ENCODE data around the gene HSD17B3. TPM values are rescaled to one million over a fixed set of nuclear protein-coding genes. Genes with fewer than 3 reads are reported as not detected.
A peak's percentile ranks its signal among the peaks of the same experiment; 100 is the strongest.

Gene HSD17B3
- total and polyA plus RNA-seq, 2 donors (not counting 3 experiments of a cell fraction or from before 2014, with no cell fraction given): 0.46 TPM; not detected in 1

DNA sequence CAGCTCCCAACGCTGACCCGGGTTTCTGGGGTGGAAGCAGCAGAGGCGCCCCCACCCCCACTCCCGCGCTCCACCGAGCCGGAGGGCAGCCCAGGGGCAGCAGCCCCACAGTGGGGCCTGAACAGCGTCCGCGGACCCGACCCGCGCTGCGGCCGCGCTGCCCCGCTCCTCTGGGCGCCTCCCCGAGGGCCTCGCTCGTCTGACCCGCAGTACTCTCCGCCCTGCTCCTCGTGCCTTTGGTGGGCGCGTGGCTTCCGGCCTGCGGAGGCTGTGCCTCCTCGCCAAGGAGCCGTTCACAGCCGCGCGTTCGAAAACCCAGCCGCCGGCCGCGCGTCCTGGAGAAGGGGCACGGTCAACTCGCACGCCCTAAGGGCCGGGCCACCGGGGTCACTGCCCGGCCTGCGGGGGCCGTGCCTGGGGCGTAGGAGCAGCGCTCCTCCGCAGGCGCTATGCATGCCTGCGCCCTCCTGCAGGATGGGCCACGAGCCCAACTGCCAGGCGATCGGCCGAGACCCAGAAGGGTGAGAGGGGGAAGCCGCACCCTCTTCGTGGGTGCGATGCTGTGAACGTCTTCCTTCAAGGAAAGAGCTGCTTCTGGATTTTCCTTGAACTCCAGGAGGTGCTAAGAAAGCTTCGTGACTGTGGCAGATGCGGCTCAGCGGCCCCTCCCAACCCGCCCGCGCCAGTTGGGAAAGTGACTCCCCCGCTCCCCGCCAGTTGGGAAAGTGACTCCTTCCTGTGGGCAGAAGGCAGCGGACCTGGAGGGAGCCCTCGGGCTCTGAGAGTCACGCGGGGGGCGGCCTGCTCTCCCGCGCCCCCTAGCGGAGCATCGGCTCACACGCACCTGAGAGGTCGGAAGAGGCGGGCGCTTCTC, 82.7 kb downstream of the HSD17B3 start:
- FAIRE-seq: no peak
- DNase-seq (ENCODE audit: low read depth, low spot score): peak; percentile 18
- POLR2A ChIA-PET: interaction anchor here (0.5 to 0.7 kb wide), 2 partner anchors 96 to 1493 kb away, joined by 4 to 6 read pairs; no protein-coding TSS in a partner anchor
- Histone ChIP-seq H4K20me1 (replicated peaks; ENCODE audit: control insufficient read depth, extremely low read depth, insufficient read depth, low read length) (no peaks in the 10 kb centered on the region), H3K9me1 (replicated peaks; ENCODE audit: control insufficient read depth, extremely low read depth, insufficient read depth, low read length) (no peaks in the 10 kb centered on the region), H3K36me3 (ENCODE audit: control insufficient read depth in 2 of 2, extremely low read depth in 1 of 2, insufficient read depth in 2 of 2, low read length in 2 of 2) (no peaks in the 10 kb centered on the region), H3K4me2 (ENCODE audit: insufficient read depth, low read length) (no peak overlapping the region), H3K27me3 (ENCODE audit: control insufficient read depth in 2 of 2, insufficient read depth in 2 of 2, low read length in 2 of 2) (peaks cover 9 to 20% of the 10 kb centered on the region in 2 experiments), H3K4me1 (ENCODE audit: control insufficient read depth, extremely low read depth, insufficient read depth, low read length) (peaks cover 7% of the 10 kb centered on the region), H3K4me3 (replicated peaks in 1 of 3; ENCODE audit: insufficient read depth in 1 of 3, low read depth in 1 of 3, low read length in 3 of 3) (no peak overlapping the region), H3K27ac (ENCODE audit: insufficient read depth, low read depth, low read length) (no peak overlapping the region), H2AFZ (ENCODE audit: low read depth, low read length) (peak overlapping the region; percentile 57), H3K79me2 (ENCODE audit: control insufficient read depth, insufficient read depth, low read length) (no peaks in the 10 kb centered on the region), H3K9ac (replicated peaks; ENCODE audit: extremely low read depth, insufficient read depth, low read length) (no peak overlapping the region), H3K9me3 (replicated peaks; ENCODE audit: control insufficient read depth, insufficient read depth, low read length) (no peaks in the 10 kb centered on the region)
- no TSS peak for BruUV-seq (replicated peaks)
- CTCF ChIA-PET: interaction anchor here (0.7 to 3.4 kb wide), 15 partner anchors 9 to 1538 kb away, joined by 3 to 26 read pairs (median 6); no protein-coding TSS in a partner anchor
- dilution Hi-C loops (cut with MboI; ENCODE audit: extremely low pct_ligation_motif_present, low sequenced_read_pairs) (no loop called here), intact Hi-C loops (cut with micrococcal nuclease) (loop anchor here (2.0 to 10.0 kb wide), 10 partner anchors 88 to 1436 kb away; no protein-coding TSS in a partner anchor)
- TF ChIP-seq POLR2A (IDR thresholded peaks at IDR 0.05; ENCODE audit: low read depth, low read length): no peak
- TF ChIP-seq, protein P1, sequence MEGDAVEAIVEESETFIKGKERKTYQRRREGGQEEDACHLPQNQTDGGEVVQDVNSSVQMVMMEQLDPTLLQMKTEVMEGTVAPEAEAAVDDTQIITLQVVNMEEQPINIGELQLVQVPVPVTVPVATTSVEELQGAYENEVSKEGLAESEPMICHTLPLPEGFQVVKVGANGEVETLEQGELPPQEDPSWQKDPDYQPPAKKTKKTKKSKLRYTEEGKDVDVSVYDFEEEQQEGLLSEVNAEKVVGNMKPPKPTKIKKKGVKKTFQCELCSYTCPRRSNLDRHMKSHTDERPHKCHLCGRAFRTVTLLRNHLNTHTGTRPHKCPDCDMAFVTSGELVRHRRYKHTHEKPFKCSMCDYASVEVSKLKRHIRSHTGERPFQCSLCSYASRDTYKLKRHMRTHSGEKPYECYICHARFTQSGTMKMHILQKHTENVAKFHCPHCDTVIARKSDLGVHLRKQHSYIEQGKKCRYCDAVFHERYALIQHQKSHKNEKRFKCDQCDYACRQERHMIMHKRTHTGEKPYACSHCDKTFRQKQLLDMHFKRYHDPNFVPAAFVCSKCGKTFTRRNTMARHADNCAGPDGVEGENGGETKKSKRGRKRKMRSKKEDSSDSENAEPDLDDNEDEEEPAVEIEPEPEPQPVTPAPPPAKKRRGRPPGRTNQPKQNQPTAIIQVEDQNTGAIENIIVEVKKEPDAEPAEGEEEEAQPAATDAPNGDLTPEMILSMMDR (IDR thresholded peaks at IDR 0.05; ENCODE audit: extremely low read depth in 1 of 2, insufficient read depth in 1 of 2, low read depth in 1 of 2, low read length in 2 of 2): peak; percentile 68 to 83

Data from endothelial cell of umbilical vein (primary cell).